RWPE2 (cell line): ENCODE measurements around the gene SHTN1.

Experiments
- ATAC-seq: fragments of 200-7000 bp; cut with Tn5 transposase; 3 replicates; pipeline ENCODE4 v1.9.1; 2021; ENCODE audit warnings: low read depth
- DNase-seq: peaks from one replicate; pipeline ENCODE4 v3.0.0-alpha.2; 2020; ENCODE audit warnings: low spot score
- H3K27ac ChIP-seq: fragments of 450-650 bp; 2 replicates; pipeline ENCODE4 v1.5.1; 2017; ENCODE audit warnings: mild to moderate bottlenecking; ENCODE audit not compliant: poor library complexity, severe bottlenecking
- H3K27me3 ChIP-seq: fragments of 250-450 bp; sonication (Bioruptor Pico); 2 replicates; pipeline ENCODE4 v1.5.1; 2021; ENCODE audit warnings: mild to moderate bottlenecking, moderate library complexity; ENCODE audit not compliant: insufficient read depth, poor library complexity, severe bottlenecking
- H3K36me3 ChIP-seq: fragments of 250-450 bp; sonication (Bioruptor Pico); 2 replicates; pipeline ENCODE4 v1.5.1; 2020; ENCODE audit warnings: low read depth, mild to moderate bottlenecking, moderate library complexity
- H3K4me1 ChIP-seq: fragments of 250-450 bp; sonication (Bioruptor Pico); 2 replicates; pipeline ENCODE4 v1.5.1; 2021; ENCODE audit warnings: mild to moderate bottlenecking, moderate library complexity; ENCODE audit not compliant: insufficient read depth, poor library complexity, severe bottlenecking
- H3K4me3 ChIP-seq: fragments of 250-450 bp; sonication (Bioruptor Pico); 2 replicates; pipeline ENCODE4 v1.5.1; 2021; ENCODE audit warnings: mild to moderate bottlenecking, moderate library complexity; ENCODE audit not compliant: severe bottlenecking
- H3K9me3 ChIP-seq: fragments of 250-450 bp; sonication (Bioruptor Pico); 2 replicates; pipeline ENCODE4 v1.5.1; 2021; ENCODE audit warnings: mild to moderate bottlenecking, moderate library complexity; ENCODE audit not compliant: severe bottlenecking
- TF ChIP-seq, protein P1 (sequence below): fragments of 450-650 bp; IDR thresholded peaks from one replicate; pipeline ENCODE4 v1.5.1; 2017; ENCODE audit warnings: mild to moderate bottlenecking, moderate library complexity; ENCODE audit not compliant: poor library complexity, severe bottlenecking

Gene SHTN1

DNA sequence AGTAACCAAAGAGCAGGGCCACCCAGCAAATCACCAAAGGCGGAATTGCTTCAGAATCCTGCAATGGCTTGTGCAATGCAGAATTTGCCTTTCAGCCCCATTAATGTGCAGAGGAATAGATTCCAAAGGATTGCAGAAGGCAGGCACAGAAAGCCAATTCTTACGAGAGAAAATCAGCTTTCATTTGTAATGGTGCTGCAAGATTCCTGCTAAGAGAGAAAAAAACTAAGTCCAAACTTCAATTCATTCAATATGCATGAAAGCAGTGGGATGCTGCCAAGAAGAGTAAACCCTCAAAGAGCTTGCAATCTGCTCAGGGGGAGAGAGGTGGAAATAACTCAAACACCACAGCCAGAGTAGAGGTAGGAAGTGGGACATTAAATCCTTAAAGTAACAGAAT lies 85.3 kb downstream of the SHTN1 start:
- Histone ChIP-seq H3K4me3 (no peak overlapping the region), H3K27me3 (no peaks in the 10 kb centered on the region), H3K4me1 (no peaks in the 10 kb centered on the region), H3K36me3 (peaks cover 36% of the 10 kb centered on the region), H3K9me3 (no peaks in the 10 kb centered on the region), H3K27ac (no peak overlapping the region)
- TF ChIP-seq, protein P1, sequence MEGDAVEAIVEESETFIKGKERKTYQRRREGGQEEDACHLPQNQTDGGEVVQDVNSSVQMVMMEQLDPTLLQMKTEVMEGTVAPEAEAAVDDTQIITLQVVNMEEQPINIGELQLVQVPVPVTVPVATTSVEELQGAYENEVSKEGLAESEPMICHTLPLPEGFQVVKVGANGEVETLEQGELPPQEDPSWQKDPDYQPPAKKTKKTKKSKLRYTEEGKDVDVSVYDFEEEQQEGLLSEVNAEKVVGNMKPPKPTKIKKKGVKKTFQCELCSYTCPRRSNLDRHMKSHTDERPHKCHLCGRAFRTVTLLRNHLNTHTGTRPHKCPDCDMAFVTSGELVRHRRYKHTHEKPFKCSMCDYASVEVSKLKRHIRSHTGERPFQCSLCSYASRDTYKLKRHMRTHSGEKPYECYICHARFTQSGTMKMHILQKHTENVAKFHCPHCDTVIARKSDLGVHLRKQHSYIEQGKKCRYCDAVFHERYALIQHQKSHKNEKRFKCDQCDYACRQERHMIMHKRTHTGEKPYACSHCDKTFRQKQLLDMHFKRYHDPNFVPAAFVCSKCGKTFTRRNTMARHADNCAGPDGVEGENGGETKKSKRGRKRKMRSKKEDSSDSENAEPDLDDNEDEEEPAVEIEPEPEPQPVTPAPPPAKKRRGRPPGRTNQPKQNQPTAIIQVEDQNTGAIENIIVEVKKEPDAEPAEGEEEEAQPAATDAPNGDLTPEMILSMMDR = no peak
- ATAC-seq = no peak
- DNase-seq = no peak

DNA sequence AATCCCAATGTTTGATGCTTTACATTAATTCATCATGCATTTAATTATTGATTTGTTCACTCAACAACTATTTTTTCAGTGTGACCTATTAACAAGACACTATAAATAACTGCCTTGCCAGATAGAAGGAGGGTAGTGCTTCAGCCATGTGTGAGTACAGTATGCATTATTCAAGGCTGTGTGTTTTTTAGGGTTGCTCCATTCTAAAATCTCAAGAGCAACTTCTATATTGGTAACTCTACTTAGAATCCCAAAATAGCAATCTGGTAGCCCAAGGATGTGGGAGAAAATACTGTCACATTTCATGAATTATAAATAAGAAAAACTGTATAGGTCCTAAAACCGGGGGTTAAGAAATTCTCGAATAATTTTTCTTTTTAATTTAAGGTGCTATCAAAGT lies 85.8 kb downstream of the SHTN1 start:
- TF ChIP-seq, protein P1 = no peak
- Histone ChIP-seq H3K27ac (no peak overlapping the region), H3K9me3 (no peaks in the 10 kb centered on the region), H3K4me1 (no peaks in the 10 kb centered on the region), H3K36me3 (peaks cover 36% of the 10 kb centered on the region), H3K27me3 (no peaks in the 10 kb centered on the region), H3K4me3 (no peak overlapping the region)
- DNase-seq (no peak), ATAC-seq (no peak)

DNA sequence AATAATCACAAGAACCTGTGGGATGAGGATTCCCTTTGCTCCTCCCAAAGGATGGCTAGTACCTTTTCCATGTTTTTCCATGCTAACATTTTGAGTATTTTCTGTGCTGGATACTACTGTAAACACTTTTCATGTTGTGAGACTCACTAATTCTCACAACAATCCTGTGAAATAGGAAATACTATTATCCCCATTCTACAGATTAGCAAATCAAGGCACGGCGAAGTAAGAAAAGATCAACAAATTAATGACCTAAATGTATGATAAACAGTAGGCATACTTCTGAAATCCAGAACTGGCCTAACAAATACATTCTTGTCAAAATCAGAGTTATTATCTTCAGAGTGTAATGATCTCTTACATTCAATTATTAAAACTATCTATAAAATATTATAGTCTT lies 86.4 kb downstream of the SHTN1 start:
- Histone ChIP-seq H3K9me3 (no peaks in the 10 kb centered on the region), H3K27ac (no peak overlapping the region), H3K4me1 (no peaks in the 10 kb centered on the region), H3K4me3 (no peak overlapping the region), H3K27me3 (no peaks in the 10 kb centered on the region), H3K36me3 (peaks cover 41% of the 10 kb centered on the region)
- no peak for DNase-seq
- no peak for ATAC-seq
- TF ChIP-seq, protein P1 = no peak

DNA sequence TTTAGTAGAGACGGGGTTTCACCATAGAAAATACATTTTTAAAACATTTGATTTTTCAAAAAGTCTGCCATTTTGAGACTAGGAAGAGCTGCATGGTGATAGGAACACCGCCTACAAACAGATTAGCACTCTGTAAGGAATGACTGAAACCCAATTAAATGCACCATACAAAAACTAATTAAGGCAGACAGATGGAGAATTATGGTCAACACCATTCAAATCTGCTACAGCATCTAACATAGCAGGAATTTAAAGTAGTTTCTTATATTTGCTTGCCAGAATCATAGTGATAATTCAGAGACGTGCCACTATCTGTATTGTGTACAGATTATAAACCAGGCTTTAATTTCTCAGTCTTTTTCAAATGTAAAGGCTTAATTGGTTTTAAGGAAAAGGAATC lies 87.5 kb downstream of the SHTN1 start:
- ATAC-seq = no peak
- Histone ChIP-seq H3K4me1 (no peaks in the 10 kb centered on the region), H3K36me3 (peaks cover 48% of the 10 kb centered on the region), H3K9me3 (no peaks in the 10 kb centered on the region), H3K27ac (no peak overlapping the region), H3K4me3 (no peak overlapping the region), H3K27me3 (no peaks in the 10 kb centered on the region)
- TF ChIP-seq, protein P1 = no peak
- DNase-seq = no peak

DNA sequence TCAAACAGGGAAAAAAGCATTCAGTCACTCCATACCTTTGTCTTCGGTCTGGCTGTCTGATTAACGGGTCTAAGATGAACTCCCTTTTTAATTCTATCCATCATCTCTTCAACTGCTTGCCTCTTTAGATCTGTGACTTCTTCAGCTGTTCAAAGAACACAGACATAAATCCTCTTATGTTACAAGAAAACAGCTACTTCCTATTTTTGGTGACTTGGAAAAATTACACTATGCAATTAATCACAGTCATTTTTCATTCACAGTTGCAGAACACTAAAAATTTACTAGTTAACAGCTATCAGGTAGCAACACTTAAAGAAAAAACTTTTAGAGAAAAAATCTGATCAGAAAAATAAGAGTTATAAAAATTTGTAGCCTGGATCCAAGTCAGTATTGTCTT lies 89.6 kb downstream of the SHTN1 start:
- TF ChIP-seq, protein P1 = no peak
- Histone ChIP-seq H3K4me3 (no peak overlapping the region), H3K36me3 (peaks cover 50% of the 10 kb centered on the region), H3K4me1 (no peaks in the 10 kb centered on the region), H3K27ac (no peak overlapping the region), H3K9me3 (no peaks in the 10 kb centered on the region), H3K27me3 (no peaks in the 10 kb centered on the region)
- ATAC-seq (no peak), DNase-seq (no peak)
